HepG2 (cell line): ENCODE results near the gene KDM4B. TPM values are rescaled to one million over a fixed set of nuclear protein-coding genes. Genes with fewer than 3 reads are reported as not detected.

Source experiments
- ATAC-seq: fragments of 200-7000 bp; cut with Tn5 transposase; 3 replicates; pipeline ENCODE4 v1.9.1; 2020; ENCODE audit warnings: mild to moderate bottlenecking, moderate library complexity
- BruUV-seq: library from RNA; stranded (reverse); fragments of 400-500 nt; replicated peaks from 2 replicates; lab custom pipeline; 2021; lab: Mats Ljungman, UMichigan
- CTCF ChIA-PET: fragments of 300-600 bp; formaldehyde crosslinking; extraction: SDS; loops from one replicate; lab custom pipeline; 2021; ENCODE audit warnings: low total read pairs, inconsistent platforms, low intra/inter-chr PET ratio; lab: Yijun Ruan, JAX
- POLR2A ChIA-PET: fragments of 350-600 bp; sonication (Branson Sonifier 250); formaldehyde crosslinking; loops from one replicate; lab custom pipeline; 2020; ENCODE audit warnings: antibody characterized with exemption, inconsistent platforms; lab: Yijun Ruan, JAX
- DNase-seq: peaks from one replicate; pipeline ENCODE4 v3.0.0-alpha.2; 2015; ENCODE audit warnings: low spot score
- FAIRE-seq: peaks from 3 replicates; lab custom pipeline; 2011; peaks lifted over from hg19 to GRCh38; lab: Jason Lieb, UNC
- H2AFZ ChIP-seq: one replicate; pipeline ENCODE4 v1.6.1; 2011; ENCODE audit warnings: low read length, inconsistent platforms
- H3K27ac ChIP-seq: fragments of 300-600 bp; 3 replicates; pipeline ENCODE4 v1.8.0; 2011; ENCODE audit warnings: mixed run types, mild to moderate bottlenecking, mixed read lengths, low read length, inconsistent platforms; ENCODE audit not compliant: insufficient read depth; ENCODE audit errors: extremely low read length
- H3K27me3 ChIP-seq, 2 experiments: fragments of 200-600 bp in 1 of 2; 2 replicates in 1 of 2; 3 replicates in 1 of 2; pipeline versions ENCODE4 v1.6.0 to v1.8.0; 2011; ENCODE audit warnings: low read length in 2 of 2, mild to moderate bottlenecking in 2 of 2, moderate library complexity in 2 of 2, inconsistent platforms in 1 of 2; ENCODE audit not compliant: insufficient read depth in 2 of 2, control insufficient read depth in 1 of 2
- H3K36me3 ChIP-seq, 2 experiments: fragments of 200-600 bp in 1 of 2; replicated peaks in 1 of 2; 2 replicates in 1 of 2; 3 replicates in 1 of 2; pipeline versions ENCODE4 v1.5.1 to v1.8.0; 2011; ENCODE audit warnings: low read length in 2 of 2, inconsistent platforms in 1 of 2; ENCODE audit not compliant: insufficient read depth in 2 of 2, control insufficient read depth in 1 of 2
- H3K4me1 ChIP-seq: 2 replicates; pipeline ENCODE4 v1.5.1; 2012; ENCODE audit warnings: low read length, inconsistent platforms; ENCODE audit not compliant: insufficient read depth
- H3K4me2 ChIP-seq: 2 replicates; pipeline ENCODE4 v1.6.0; 2011; ENCODE audit warnings: low read depth, low read length, inconsistent platforms
- H3K4me3 ChIP-seq, 3 experiments: fragments of 200-600 bp in 1 of 3; sonication (generic), shearing (Covaris generic) in 1 of 3; replicated peaks in 1 of 3; 2 replicates each; pipeline ENCODE4 v1.5.1; 2011 to 2016; ENCODE audit warnings: low read length in 3 of 3, inconsistent platforms in 2 of 3, low read depth in 2 of 3, mild to moderate bottlenecking in 2 of 3, control low read depth in 1 of 3, mixed read lengths in 1 of 3; ENCODE audit not compliant: insufficient read depth in 1 of 3
- H3K79me2 ChIP-seq: one replicate; pipeline ENCODE4 v1.6.1; 2011; ENCODE audit warnings: low read length, inconsistent platforms; ENCODE audit not compliant: insufficient read depth
- H3K9ac ChIP-seq: 2 replicates; pipeline ENCODE4 v1.6.0; 2011; ENCODE audit warnings: mild to moderate bottlenecking, low read depth, low read length, inconsistent platforms; ENCODE audit not compliant: insufficient read depth
- H3K9me3 ChIP-seq: 2 replicates; pipeline ENCODE4 v1.5.1; 2012; ENCODE audit warnings: mild to moderate bottlenecking, low read length
- H4K20me1 ChIP-seq: 2 replicates; pipeline ENCODE4 v1.6.0; 2011; ENCODE audit warnings: inconsistent platforms, mild to moderate bottlenecking, low read length, moderate library complexity; ENCODE audit not compliant: insufficient read depth
- PCBP1 ChIP-seq: fragments of 200-400 bp; formaldehyde crosslinking; IDR thresholded peaks from 2 replicates; pipeline ENCODE4 v1.6.1; 2017; ENCODE audit warnings: mild to moderate bottlenecking, low read depth, low read length, borderline replicate concordance
- POLR2A ChIP-seq, 2 experiments: IDR thresholded peaks; 2 replicates each; pipeline ENCODE4 v1.6.1; 2011; ENCODE audit warnings: low read depth in 2 of 2, low read length in 2 of 2, mild to moderate bottlenecking in 1 of 2, moderate library complexity in 1 of 2; ENCODE audit not compliant: insufficient read depth in 1 of 2
- POLR2G ChIP-seq: fragments of 200-400 bp; formaldehyde crosslinking; IDR thresholded peaks from 2 replicates; pipeline ENCODE4 v1.6.1; 2018; ENCODE audit warnings: mild to moderate bottlenecking, low read depth, low read length, moderate library complexity
- RBM22 ChIP-seq: fragments of 200-400 bp; formaldehyde crosslinking; optimal IDR thresholded peaks from 2 replicates; pipeline ENCODE3; 2017; ENCODE audit warnings: mild to moderate bottlenecking, low read length, moderate library complexity
- TBX3 ChIP-seq: fragments of 450-650 bp; IDR thresholded peaks from 2 replicates; pipeline ENCODE4 v1.6.1; 2017; ENCODE audit warnings: antibody characterized with exemption, mild to moderate bottlenecking, inconsistent platforms, borderline replicate concordance
- ZBTB8A ChIP-seq: sonication (generic); formaldehyde crosslinking; IDR thresholded peaks from 2 replicates; pipeline ENCODE4 v1.4.0; 2020; ENCODE audit warnings: mild to moderate bottlenecking, low read depth, missing genetic modification reagents, borderline replicate concordance
- ZNF441 ChIP-seq: sonication (generic); formaldehyde crosslinking; IDR thresholded peaks from 2 replicates; pipeline ENCODE4 v1.7.0; 2021; ENCODE audit warnings: missing genetic modification reagents, borderline replicate concordance
- ZNF451 ChIP-seq: sonication (generic); formaldehyde crosslinking; IDR thresholded peaks from 2 replicates; pipeline ENCODE4 v1.5.0; 2020; ENCODE audit warnings: mild to moderate bottlenecking, missing genetic modification reagents
- WGBS: methylation state at CpG from one replicate; pipeline ENCODE4 v1.1.6; 2017; ENCODE audit warnings: low lambda C conversion rate; 5-methylcytosine and 5-hydroxymethylcytosine counted together
- in situ Hi-C: cut with HindIII; loops from 2 replicates; pipeline ENCODE4 v1.10.0; 2017; ENCODE audit warnings: low pct_unique_long_range_greater_than_20kb; ENCODE audit not compliant: extremely low pct_ligation_motif_present
- intact Hi-C: fragments of 100-400 bp; cut with micrococcal nuclease; formaldehyde crosslinking; loops from one replicate; pipeline ENCODE4 v1.10.0; 2022; ENCODE audit not compliant: unreplicated experiment
- polyA plus RNA-seq, 8 experiments: library from polyadenylated mRNA; depleted of rRNA in 3 of 8; stranded (reverse) in 7 of 8; unstranded in 1 of 8; fragments of >200 nt; fragmentation: Illumina TruSeq in 4 of 8; extraction: Trizol in 4 of 8; gene quantifications; 2 replicates each; pipeline versions ENCODE4 v1.2.1 to v1.2.3, GENCODE V29; 2011 to 2016; ENCODE audit warnings: low read depth in 4 of 8, missing spikeins in 1 of 8, mixed read lengths in 1 of 8; ENCODE audit not compliant: insufficient read depth in 1 of 8
- total RNA-seq, 5 experiments: library from RNA; depleted of rRNA; stranded (reverse); fragments of >200 nt; fragmentation: Illumina TruSeq; extraction: Trizol; gene quantifications; 2 replicates each; pipeline ENCODE4 v1.2.3, GENCODE V29; 2016; ENCODE audit warnings: low read depth in 1 of 5
- TF ChIP-seq, protein P1 (sequence below): sonication (generic); formaldehyde crosslinking; IDR thresholded peaks from 2 replicates; pipeline ENCODE4 v1.4.0; 2020; ENCODE audit warnings: missing genetic modification reagents, mild to moderate bottlenecking, borderline replicate concordance
- TF ChIP-seq, protein P2 (sequence below): sonication (generic); formaldehyde crosslinking; IDR thresholded peaks from 2 replicates; pipeline ENCODE4 v1.8.0; 2022; ENCODE audit warnings: mild to moderate bottlenecking, missing genetic modification reagents

KDM4B gene
- total and polyA plus RNA-seq, 2 of the 13 experiments (the other 11 are each of a cell fraction or from before 2014, with no cell fraction given): 4.9 to 14.6 TPM

DNA sequence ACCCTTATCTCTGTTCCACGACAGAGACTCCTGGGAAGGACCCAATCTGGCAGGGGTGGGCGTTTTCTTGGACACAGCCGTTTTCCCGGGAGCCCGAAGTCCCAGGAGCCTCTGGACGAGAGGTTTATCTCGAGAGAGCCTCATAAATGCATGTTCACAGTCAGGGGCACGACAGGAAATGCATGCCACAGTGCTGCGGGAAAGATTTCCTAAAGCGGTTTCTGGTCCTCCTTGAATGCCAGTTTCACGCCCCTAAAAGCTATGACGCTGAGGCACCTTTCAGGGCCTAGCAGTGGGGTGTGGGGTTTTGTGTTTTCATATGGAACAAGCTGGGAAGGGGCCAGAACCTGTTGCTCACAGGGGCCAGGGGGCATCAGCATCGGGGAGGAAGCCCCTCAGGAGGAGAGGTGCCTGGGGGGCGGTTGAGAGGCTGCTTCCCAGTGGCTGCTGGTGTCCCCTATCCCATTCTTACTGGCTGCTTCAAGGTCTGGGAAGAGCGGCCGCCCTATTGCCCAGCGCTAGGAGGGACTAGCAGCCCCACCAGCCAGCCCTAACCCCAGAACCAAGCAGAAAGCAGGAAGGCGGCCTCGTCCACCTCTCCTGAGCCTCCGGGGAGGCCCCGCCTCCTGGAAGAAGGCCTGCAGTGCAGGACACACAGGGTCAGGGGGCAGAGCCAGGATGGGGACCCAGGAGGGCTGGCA lies 157.0 kb downstream of the KDM4B start:
- in situ Hi-C loops (no loop called here), intact Hi-C loops (no loop called here)
- no peak for FAIRE-seq
- H3K9me3 ChIP-seq: no peaks in the 10 kb centered on the region
- POLR2A ChIA-PET: no interaction called here
- no peak overlapping the region for H3K4me3 ChIP-seq
- no peaks in the 10 kb centered on the region for H3K27me3 ChIP-seq
- no peak for ATAC-seq
- no peaks in the 10 kb centered on the region for H3K79me2 ChIP-seq
- H3K4me1 ChIP-seq: no peaks in the 10 kb centered on the region
- no peak overlapping the region for H3K27ac ChIP-seq
- H3K36me3 ChIP-seq: peaks cover 3 to 7% of the 10 kb centered on the region in 2 experiments; a peak in 3 of 5 replicates
- no TSS peak for BruUV-seq
- no peak overlapping the region for H3K9ac ChIP-seq
- TF ChIP-seq POLR2G: 0 out of 2 replicates have a peak, but pooled peaks have one; percentile 2
- TF ChIP-seq, protein P1, sequence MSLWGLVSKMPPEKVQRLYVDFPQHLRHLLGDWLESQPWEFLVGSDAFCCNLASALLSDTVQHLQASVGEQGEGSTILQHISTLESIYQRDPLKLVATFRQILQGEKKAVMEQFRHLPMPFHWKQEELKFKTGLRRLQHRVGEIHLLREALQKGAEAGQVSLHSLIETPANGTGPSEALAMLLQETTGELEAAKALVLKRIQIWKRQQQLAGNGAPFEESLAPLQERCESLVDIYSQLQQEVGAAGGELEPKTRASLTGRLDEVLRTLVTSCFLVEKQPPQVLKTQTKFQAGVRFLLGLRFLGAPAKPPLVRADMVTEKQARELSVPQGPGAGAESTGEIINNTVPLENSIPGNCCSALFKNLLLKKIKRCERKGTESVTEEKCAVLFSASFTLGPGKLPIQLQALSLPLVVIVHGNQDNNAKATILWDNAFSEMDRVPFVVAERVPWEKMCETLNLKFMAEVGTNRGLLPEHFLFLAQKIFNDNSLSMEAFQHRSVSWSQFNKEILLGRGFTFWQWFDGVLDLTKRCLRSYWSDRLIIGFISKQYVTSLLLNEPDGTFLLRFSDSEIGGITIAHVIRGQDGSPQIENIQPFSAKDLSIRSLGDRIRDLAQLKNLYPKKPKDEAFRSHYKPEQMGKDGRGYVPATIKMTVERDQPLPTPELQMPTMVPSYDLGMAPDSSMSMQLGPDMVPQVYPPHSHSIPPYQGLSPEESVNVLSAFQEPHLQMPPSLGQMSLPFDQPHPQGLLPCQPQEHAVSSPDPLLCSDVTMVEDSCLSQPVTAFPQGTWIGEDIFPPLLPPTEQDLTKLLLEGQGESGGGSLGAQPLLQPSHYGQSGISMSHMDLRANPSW (CRISPR knock-in tag): no peak
- no peak for TF ChIP-seq ZNF451 (CRISPR knock-in tag)
- TF ChIP-seq TBX3: no peak
- TF ChIP-seq, protein P2, sequence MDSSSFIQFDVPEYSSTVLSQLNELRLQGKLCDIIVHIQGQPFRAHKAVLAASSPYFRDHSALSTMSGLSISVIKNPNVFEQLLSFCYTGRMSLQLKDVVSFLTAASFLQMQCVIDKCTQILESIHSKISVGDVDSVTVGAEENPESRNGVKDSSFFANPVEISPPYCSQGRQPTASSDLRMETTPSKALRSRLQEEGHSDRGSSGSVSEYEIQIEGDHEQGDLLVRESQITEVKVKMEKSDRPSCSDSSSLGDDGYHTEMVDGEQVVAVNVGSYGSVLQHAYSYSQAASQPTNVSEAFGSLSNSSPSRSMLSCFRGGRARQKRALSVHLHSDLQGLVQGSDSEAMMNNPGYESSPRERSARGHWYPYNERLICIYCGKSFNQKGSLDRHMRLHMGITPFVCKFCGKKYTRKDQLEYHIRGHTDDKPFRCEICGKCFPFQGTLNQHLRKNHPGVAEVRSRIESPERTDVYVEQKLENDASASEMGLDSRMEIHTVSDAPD: no peak
- TF ChIP-seq ZBTB8A (CRISPR knock-in tag): no peak
- no peak for TF ChIP-seq ZNF441
- peak; percentile 43 for TF ChIP-seq RBM22
- no peak for TF ChIP-seq PCBP1
- no peak for TF ChIP-seq POLR2A (IDR thresholded peaks at IDR 0.05; ENCODE audit: insufficient read depth in 1 of 2, low read depth in 2 of 2, low read length in 2 of 2)
- DNase-seq: no peak
- no peak overlapping the region for H2AFZ ChIP-seq
- no peaks in the 10 kb centered on the region for H4K20me1 ChIP-seq
- no peak overlapping the region for H3K4me2 ChIP-seq
- 92% methylated on average over 14 of the region's 21 CpGs for WGBS
- CTCF ChIA-PET: no interaction called here
